Upper lobe of right lung (tissue), 1 donor: ENCODE results near the gene HMGN1. TPM values are rescaled to one million over a fixed set of nuclear protein-coding genes. Genes with fewer than 3 reads are reported as not detected.

Experiments
- ATAC-seq: fragments of 200-7000 bp; cut with Tn5 transposase; one replicate; pipeline ENCODE4 v1.9.1; 2020; ENCODE audit warnings: mild to moderate bottlenecking, moderate library complexity
- DNase-seq: peaks from one replicate; pipeline ENCODE4 v3.0.0-alpha.2; 2020
- H3K27ac ChIP-seq: fragments of 200-600 bp; one replicate; pipeline ENCODE4 v1.8.0; 2022
- H3K27me3 ChIP-seq: fragments of 200-600 bp; one replicate; pipeline ENCODE4 v1.8.0; 2022; ENCODE audit warnings: mild to moderate bottlenecking
- H3K36me3 ChIP-seq: fragments of 200-600 bp; one replicate; pipeline ENCODE4 v1.8.0; 2022
- H3K4me1 ChIP-seq: fragments of 200-600 bp; one replicate; pipeline ENCODE4 v1.8.0; 2022
- H3K4me3 ChIP-seq: fragments of 200-600 bp; one replicate; pipeline ENCODE4 v1.8.0; 2022; ENCODE audit warnings: mild to moderate bottlenecking
- H3K9me3 ChIP-seq: fragments of 200-600 bp; one replicate; pipeline ENCODE4 v1.8.0; 2022
- CTCF ChIP-seq: fragments of 200-600 bp; IDR thresholded peaks from one replicate; pipeline ENCODE4 v1.8.0; 2022; ENCODE audit warnings: antibody characterized with exemption
- intact Hi-C: fragments of 100-400 bp; cut with DNase I; formaldehyde crosslinking; loops from one replicate; pipeline ENCODE4 v1.11.0; 2022
- total RNA-seq: library from RNA; stranded (reverse); fragmentation: NEBNext Ultra II Directional; extraction: Animal tissue kit (Norgen Biotek cat#: 25700); gene quantifications from one replicate; pipeline ENCODE4 v1.2.1, GENCODE V29; 2021
- donor health status: DM: no; HTN: yes; CAD: no; lungs with severe emphysema.

The HMGN1 gene
- total RNA-seq, 1 donor from 2014 or later, result 170 TPM

- no peak overlapping the region for H3K27ac ChIP-seq
- DNase-seq (no peak), ATAC-seq (no peak)
- intact Hi-C loops, result no loop called here
- no peaks in the 10 kb centered on the region for H3K27me3 ChIP-seq
- H3K36me3 ChIP-seq, result no peaks in the 10 kb centered on the region
- TF ChIP-seq CTCF, result no peak
- H3K4me3 ChIP-seq, result no peak overlapping the region
- no peaks in the 10 kb centered on the region for H3K4me1 ChIP-seq
- no peaks in the 10 kb centered on the region for H3K9me3 ChIP-seq
Measured at GRCh38 chr21:39326607-39327307, 22.1 kb downstream of the HMGN1 start.

- no peak for TF ChIP-seq CTCF
- no peaks in the 10 kb centered on the region for H3K27me3 ChIP-seq
- intact Hi-C loops, result no loop called here
Measured at GRCh38 chr21:39325458-39325857, 23.4 kb downstream of the HMGN1 start.

GRCh38 chr21:39321424-39321823 is 27.5 kb downstream of the HMGN1 start:
- no peak overlapping the region for H3K27ac ChIP-seq
- H3K4me1 ChIP-seq, result peaks cover 6% of the 10 kb centered on the region
- intact Hi-C loops, result no loop called here
- ATAC-seq (no peak), DNase-seq (no peak)
- no peaks in the 10 kb centered on the region for H3K27me3 ChIP-seq
- no peak for TF ChIP-seq CTCF
- no peaks in the 10 kb centered on the region for H3K9me3 ChIP-seq
- no peak overlapping the region for H3K4me3 ChIP-seq
- H3K36me3 ChIP-seq, result no peaks in the 10 kb centered on the region

More at GRCh38 chr21:39325458-39325857, 23.4 kb downstream of the HMGN1 start:
- no peak overlapping the region for H3K27ac ChIP-seq
- H3K9me3 ChIP-seq, result no peaks in the 10 kb centered on the region
- ATAC-seq, result no peak
- no peaks in the 10 kb centered on the region for H3K4me1 ChIP-seq
- H3K4me3 ChIP-seq, result no peak overlapping the region
- DNase-seq, result no peak
- H3K36me3 ChIP-seq, result no peaks in the 10 kb centered on the region

- Histone ChIP-seq H3K36me3 (no peaks in the 10 kb centered on the region), H3K4me3 (no peak overlapping the region), H3K9me3 (no peaks in the 10 kb centered on the region), H3K4me1 (peaks cover 6% of the 10 kb centered on the region), H3K27me3 (no peaks in the 10 kb centered on the region), H3K27ac (peak overlapping the region; percentile 44)
- no peak for ATAC-seq
- no peak for DNase-seq
- intact Hi-C loops, result loop anchor here (10.0 kb wide), 1 partner anchor 65 kb away; a partner anchor contains a TSS
- no peak for TF ChIP-seq CTCF
Measured at GRCh38 chr21:39319814-39320332, 29.0 kb downstream of the HMGN1 start.

- H3K4me1 ChIP-seq, result peaks cover 11% of the 10 kb centered on the region
- intact Hi-C loops, result loop anchor here (10.0 kb wide), 1 partner anchor 65 kb away; a partner anchor contains a TSS
- DNase-seq (no peak), ATAC-seq (peak; percentile 17)
- no peak for TF ChIP-seq CTCF
- no peak overlapping the region for H3K4me3 ChIP-seq
- H3K36me3 ChIP-seq, result no peaks in the 10 kb centered on the region
- H3K9me3 ChIP-seq, result no peaks in the 10 kb centered on the region
- peak overlapping the region; percentile 51 for H3K27ac ChIP-seq
- no peaks in the 10 kb centered on the region for H3K27me3 ChIP-seq
Measured at GRCh38 chr21:39319251-39319756, 29.6 kb downstream of the HMGN1 start.
